ENCODE results near the gene HOXB8. TPM values are rescaled to one million over a fixed set of nuclear protein-coding genes. Genes with fewer than 3 reads are reported as not detected.
A peak's percentile ranks its signal among the peaks of the same experiment; 100 is the strongest.

Gene HOXB8
- total RNA-seq, 1 experiment from 2014 or later, result 45.9 TPM

DNA sequence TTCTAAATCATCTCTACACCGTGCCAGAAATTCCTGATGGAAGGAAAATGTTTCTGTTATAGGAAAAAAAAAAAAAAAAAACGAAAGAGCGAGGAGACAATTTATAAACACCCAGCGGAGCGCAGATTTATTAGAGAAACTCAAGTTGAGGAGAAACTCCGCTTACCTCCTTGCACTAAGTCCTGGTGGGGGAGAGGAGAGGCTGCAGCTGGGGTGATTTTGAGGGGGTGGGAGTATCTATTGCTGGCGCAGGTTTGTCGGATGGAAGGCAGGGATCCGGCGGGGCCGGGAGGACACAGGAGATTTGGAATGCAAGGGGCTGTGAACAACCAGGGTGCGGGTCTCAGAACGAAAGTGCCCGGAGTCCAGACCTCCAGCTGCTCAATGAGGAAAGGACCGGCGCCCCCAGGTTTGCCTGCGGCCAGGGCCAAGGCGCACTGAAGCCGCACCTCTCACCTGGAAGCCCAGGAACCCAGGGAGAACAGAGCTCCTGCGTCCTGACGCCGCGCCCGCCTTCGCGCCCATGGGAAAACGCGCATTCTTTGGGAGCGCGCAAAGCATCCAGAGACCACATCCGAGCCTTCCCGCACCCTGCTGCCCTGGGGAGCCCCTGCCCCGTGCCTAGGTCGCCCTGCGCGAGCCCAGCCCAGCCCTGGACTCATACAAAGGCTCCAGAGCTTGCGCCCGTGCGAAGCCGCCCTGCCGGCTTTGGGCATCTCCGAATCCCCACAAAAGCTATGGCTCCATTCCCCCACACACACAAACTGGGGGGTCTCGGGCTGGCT, 2.6 kb upstream of the HOXB8 start:
- no peaks in the 10 kb centered on the region for H3K9me3 ChIP-seq (ENCODE audit: control insufficient read depth, insufficient read depth, low read depth, low read length)
- intact Hi-C loops (cut with micrococcal nuclease; ENCODE audit: unreplicated experiment), result loop anchor here (2.0 to 10.0 kb wide), 3 partner anchors 63 to 593 kb away; no protein-coding TSS in a partner anchor
- peak; percentile 80 for TF ChIP-seq POLR2AphosphoS5 (IDR thresholded peaks at IDR 0.05; ENCODE audit: low read depth, low read length)
- peak; percentile 75; the same call in 1 of the 2 replicates for TF ChIP-seq SIN3A (IDR thresholded peaks at IDR 0.05; ENCODE audit: borderline replicate concordance, insufficient read depth, low read depth, low read length)
- TF ChIP-seq, protein P1, sequence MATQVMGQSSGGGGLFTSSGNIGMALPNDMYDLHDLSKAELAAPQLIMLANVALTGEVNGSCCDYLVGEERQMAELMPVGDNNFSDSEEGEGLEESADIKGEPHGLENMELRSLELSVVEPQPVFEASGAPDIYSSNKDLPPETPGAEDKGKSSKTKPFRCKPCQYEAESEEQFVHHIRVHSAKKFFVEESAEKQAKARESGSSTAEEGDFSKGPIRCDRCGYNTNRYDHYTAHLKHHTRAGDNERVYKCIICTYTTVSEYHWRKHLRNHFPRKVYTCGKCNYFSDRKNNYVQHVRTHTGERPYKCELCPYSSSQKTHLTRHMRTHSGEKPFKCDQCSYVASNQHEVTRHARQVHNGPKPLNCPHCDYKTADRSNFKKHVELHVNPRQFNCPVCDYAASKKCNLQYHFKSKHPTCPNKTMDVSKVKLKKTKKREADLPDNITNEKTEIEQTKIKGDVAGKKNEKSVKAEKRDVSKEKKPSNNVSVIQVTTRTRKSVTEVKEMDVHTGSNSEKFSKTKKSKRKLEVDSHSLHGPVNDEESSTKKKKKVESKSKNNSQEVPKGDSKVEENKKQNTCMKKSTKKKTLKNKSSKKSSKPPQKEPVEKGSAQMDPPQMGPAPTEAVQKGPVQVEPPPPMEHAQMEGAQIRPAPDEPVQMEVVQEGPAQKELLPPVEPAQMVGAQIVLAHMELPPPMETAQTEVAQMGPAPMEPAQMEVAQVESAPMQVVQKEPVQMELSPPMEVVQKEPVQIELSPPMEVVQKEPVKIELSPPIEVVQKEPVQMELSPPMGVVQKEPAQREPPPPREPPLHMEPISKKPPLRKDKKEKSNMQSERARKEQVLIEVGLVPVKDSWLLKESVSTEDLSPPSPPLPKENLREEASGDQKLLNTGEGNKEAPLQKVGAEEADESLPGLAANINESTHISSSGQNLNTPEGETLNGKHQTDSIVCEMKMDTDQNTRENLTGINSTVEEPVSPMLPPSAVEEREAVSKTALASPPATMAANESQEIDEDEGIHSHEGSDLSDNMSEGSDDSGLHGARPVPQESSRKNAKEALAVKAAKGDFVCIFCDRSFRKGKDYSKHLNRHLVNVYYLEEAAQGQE (IDR thresholded peaks at IDR 0.05; ENCODE audit: insufficient read depth in 1 of 2, low read depth in 2 of 2, low read length in 1 of 2), result no peak
- peak; percentile 59; the same call in 1 of the 2 replicates for TF ChIP-seq TCF7L2 (IDR thresholded peaks at IDR 0.05; ENCODE audit: low read depth, low read length)
- TF ChIP-seq, protein P2, sequence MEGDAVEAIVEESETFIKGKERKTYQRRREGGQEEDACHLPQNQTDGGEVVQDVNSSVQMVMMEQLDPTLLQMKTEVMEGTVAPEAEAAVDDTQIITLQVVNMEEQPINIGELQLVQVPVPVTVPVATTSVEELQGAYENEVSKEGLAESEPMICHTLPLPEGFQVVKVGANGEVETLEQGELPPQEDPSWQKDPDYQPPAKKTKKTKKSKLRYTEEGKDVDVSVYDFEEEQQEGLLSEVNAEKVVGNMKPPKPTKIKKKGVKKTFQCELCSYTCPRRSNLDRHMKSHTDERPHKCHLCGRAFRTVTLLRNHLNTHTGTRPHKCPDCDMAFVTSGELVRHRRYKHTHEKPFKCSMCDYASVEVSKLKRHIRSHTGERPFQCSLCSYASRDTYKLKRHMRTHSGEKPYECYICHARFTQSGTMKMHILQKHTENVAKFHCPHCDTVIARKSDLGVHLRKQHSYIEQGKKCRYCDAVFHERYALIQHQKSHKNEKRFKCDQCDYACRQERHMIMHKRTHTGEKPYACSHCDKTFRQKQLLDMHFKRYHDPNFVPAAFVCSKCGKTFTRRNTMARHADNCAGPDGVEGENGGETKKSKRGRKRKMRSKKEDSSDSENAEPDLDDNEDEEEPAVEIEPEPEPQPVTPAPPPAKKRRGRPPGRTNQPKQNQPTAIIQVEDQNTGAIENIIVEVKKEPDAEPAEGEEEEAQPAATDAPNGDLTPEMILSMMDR (IDR thresholded peaks at IDR 0.05), result no peak
- BruUV-seq (replicated peaks), result no TSS peak
- ChIA-PET CTCF (interaction anchor here (0.7 to 1.8 kb wide), 8 partner anchors 13 to 592 kb away, joined by 3 to 10 read pairs (median 6); partner anchors contain the start of gene HOXB6), POLR2A (interaction anchor here (0.7 kb wide), 1 partner anchor 123 kb away, joined by 6 read pairs; no protein-coding TSS in a partner anchor)
- in situ Hi-C loops (cut with HindIII; ENCODE audit: low pct_unique_long_range_greater_than_20kb, low sequenced_read_pairs), result loop anchor here (5.0 kb wide), 1 partner anchor 60 kb away; no protein-coding TSS in a partner anchor
- peak overlapping the region; percentile 68 to 71 for H3K4me3 ChIP-seq (ENCODE audit: low read depth in 2 of 2, low read length in 2 of 2)
- ATAC-seq (peak; percentile 6; the same call in 1 of the 2 replicates), DNase-seq (ENCODE audit: low read depth, low spot score) (no peak)
- H3K4me1 ChIP-seq (ENCODE audit: control insufficient read depth, insufficient read depth, low read length), result peaks cover 60% of the 10 kb centered on the region
- no peaks in the 10 kb centered on the region for H3K27me3 ChIP-seq (ENCODE audit: control insufficient read depth, insufficient read depth, low read length)
- peak overlapping the region; percentile 99 for H3K27ac ChIP-seq (ENCODE audit: low read length)
- no peaks in the 10 kb centered on the region for H3K36me3 ChIP-seq (ENCODE audit: control insufficient read depth, insufficient read depth, low read length)

DNA sequence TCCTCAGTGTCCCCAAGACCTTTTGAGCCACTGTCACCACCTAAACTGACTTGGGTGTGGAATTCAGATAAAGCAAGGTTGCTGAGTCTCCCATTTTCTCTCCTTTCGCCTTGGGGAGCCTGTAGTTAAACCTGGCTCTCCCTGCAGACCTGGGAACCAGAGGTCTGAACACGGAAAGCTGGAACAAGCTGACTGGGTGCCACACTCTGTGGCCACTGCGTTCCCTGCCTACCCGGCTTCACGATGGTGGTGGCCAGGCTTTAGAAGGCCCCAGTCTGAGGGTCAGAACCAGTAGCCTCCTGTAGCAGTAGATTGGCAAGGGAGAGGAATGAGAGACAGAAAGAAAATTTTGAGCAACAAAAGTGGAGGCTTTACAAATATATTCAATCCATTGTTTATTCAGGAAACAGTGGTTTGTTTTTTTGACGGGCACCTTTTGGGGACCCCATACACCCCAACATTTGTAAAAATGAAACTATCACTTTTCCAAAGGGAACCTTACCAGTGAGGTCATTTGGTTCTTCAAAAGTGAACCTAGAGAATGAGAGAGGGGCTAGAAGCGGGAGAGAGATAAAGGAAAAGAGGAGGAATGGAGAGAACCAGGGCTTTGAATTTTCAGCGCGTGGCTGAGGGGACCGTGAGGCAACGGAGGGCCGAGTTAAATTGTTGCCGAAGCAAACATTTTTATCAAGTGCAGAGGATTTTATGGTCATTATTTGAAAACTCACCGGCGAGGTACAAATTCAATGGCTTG, 1.8 kb upstream of the HOXB8 start:
- ChIA-PET POLR2A (interaction anchor here (0.5 to 1.0 kb wide), 2 partner anchors 8 to 265 kb away, joined by 3 to 7 read pairs; no protein-coding TSS in a partner anchor), CTCF (interaction anchor here (0.6 to 1.5 kb wide), 6 partner anchors 15 to 592 kb away, joined by 3 to 6 read pairs (median 3); no protein-coding TSS in a partner anchor)
- Histone ChIP-seq H3K9me3 (ENCODE audit: control insufficient read depth, insufficient read depth, low read depth, low read length) (no peaks in the 10 kb centered on the region), H3K4me1 (ENCODE audit: control insufficient read depth, insufficient read depth, low read length) (peaks cover 52% of the 10 kb centered on the region), H3K36me3 (ENCODE audit: control insufficient read depth, insufficient read depth, low read length) (no peaks in the 10 kb centered on the region), H3K27ac (ENCODE audit: low read length) (peak overlapping the region; percentile 99), H3K27me3 (ENCODE audit: control insufficient read depth, insufficient read depth, low read length) (no peaks in the 10 kb centered on the region), H3K4me3 (ENCODE audit: low read depth in 2 of 2, low read length in 2 of 2) (peak overlapping the region; percentile 68 to 71)
- DNase-seq (ENCODE audit: low read depth, low spot score) (no peak), ATAC-seq (peak; percentile 13; the same call in 1 of the 2 replicates)
- no TSS peak for BruUV-seq (replicated peaks)
- TF ChIP-seq, protein P2 (IDR thresholded peaks at IDR 0.05), result no peak
- no peak for TF ChIP-seq SIN3A (IDR thresholded peaks at IDR 0.05; ENCODE audit: borderline replicate concordance, insufficient read depth, low read depth, low read length)
- TF ChIP-seq, protein P1 (IDR thresholded peaks at IDR 0.05; ENCODE audit: insufficient read depth in 1 of 2, low read depth in 2 of 2, low read length in 1 of 2), result no peak
- no peak for TF ChIP-seq TCF7L2 (IDR thresholded peaks at IDR 0.05; ENCODE audit: low read depth, low read length)
- no peak for TF ChIP-seq POLR2AphosphoS5 (IDR thresholded peaks at IDR 0.05; ENCODE audit: low read depth, low read length)
- in situ Hi-C loops (cut with HindIII; ENCODE audit: low pct_unique_long_range_greater_than_20kb, low sequenced_read_pairs) (loop anchor here (5.0 kb wide), 1 partner anchor 60 kb away; no protein-coding TSS in a partner anchor), intact Hi-C loops (cut with micrococcal nuclease; ENCODE audit: unreplicated experiment) (loop anchor here (5.0 to 10.0 kb wide), 2 partner anchors 355 to 592 kb away; no protein-coding TSS in a partner anchor)
